Activated T-cell treated with anti-CD3 and anti-CD28 coated beads for 4 hours (primary cell): Measurements from ENCODE around the gene KLHL15.

ENCODE experiments used
- DNase-seq: peaks from one replicate; pipeline ENCODE4 v3.0.0-alpha.2; 2020

The KLHL15 gene

DNA sequence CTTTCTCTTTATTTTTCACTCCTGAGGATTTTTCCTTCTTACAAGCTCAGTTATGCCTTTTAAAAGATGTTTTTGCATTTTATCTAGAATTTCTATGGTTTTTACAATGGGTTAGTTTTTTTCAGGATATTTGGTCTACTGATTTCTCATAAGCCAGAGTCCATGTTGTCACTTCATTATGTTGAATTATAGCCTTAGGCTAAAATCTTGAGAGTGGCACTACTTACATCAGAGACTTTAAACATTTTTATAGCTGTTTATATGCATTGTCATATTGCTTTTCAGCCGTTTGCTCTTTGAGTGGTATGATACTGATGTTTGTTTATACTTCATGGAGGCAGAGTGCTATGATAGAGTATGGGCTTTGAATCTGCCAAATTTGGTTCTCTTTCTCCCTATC is 82.8 kb downstream of the KLHL15 start:
- no peak for DNase-seq

DNA sequence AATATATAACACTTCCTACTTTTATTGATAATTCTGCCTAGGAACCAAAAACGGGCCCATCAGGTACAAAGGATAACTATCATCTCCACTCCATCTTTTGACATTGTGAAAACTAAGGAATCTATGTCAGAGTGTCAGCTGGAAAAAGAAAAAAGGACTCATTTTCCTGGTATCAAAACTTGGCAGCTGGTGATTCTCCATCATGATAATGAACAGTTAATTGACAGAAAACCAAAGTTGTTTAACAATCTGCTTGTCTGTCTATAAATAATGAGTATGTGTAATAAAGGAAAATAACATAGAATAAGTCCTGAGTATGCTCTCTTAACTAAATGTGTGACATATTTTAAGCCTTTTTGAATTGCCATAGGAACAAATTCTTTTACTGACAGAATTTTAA is 87.8 kb downstream of the KLHL15 start:
- no peak for DNase-seq

DNA sequence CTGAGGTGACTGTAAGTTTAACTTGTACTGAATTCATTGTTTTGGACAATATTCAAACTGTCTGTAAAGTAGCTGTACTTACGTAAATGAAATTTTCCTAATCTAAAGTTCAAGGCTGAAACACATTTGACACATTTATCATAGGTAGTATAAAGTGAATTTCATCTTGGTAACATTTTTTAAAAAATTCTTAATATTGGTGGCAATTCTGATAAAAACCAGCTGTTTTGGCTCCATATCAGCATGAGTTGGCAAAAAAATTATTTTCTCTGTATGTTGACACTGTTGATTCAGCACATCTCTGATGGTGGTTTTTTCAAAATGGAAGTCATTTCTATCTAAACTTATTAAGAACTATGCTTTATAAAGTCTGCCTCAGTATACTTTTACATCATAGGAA is 88.3 kb downstream of the KLHL15 start:
- no peak for DNase-seq

DNA sequence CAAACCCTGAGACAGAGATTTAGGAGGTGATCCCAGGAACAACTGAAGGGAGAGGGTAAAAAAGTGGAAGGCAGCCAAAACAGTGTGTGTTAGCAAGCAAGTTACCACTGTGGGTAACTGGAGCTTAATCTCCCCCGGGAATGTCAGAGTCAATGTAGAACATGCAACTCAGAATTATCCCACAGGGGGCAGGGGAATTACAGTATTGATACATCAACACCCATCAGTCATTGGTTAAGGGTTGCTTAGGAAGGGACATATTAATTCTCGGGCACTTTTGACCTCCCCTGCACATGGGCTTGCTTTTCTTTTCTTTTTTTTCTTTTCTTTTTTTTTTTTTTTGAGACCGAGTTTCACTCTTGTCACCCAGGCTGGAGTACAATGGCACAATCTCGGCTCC is 89.9 kb downstream of the KLHL15 start:
- DNase-seq: no peak

DNA sequence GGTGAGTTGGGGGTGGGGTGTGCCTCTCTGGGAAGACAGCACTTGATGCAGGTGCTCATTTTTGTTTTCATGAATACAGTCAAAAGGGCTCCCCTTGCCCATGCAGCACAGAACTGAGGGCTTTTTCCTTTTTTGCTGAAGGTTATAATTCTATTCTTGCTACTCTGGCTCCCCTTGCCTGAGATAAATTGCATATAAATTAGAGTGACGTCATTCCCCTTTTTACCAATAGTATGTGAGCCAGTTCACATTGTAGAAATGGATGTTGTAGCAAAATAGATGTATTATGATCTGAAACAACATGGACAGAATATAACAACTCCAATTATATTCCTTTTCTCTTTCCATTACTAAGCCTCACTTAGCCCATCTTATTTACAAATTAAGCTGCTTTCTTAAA is 90.8 kb downstream of the KLHL15 start:
- DNase-seq: no peak

DNA sequence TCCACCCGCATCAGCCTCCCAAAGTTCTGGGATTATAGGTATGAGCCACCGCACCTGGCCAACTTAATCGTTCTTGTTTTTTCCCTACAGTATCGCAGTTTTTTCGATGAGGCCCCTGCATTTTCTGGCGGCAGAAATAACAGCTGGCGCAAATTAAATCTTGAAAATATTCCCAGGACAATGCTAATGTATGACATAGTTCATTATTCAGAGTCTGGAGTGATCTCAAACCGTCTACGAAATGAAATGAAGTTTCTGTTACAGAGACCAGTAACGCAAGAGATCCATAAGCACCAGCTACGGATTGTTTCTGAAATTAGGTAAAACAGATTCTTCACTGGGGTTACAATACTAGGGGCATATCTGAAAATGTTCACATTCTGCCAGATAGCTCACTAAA is 91.9 kb downstream of the KLHL15 start:
- no peak for DNase-seq
